Activated CD8-positive, alpha-beta T cell treated with anti-CD3 and anti-CD28 coated beads for 36 hours (primary cell): ENCODE data around the gene UBE2J2. TPM values are rescaled to one million over a fixed set of nuclear protein-coding genes. Genes with fewer than 3 reads are reported as not detected.
A peak's percentile ranks its signal among the peaks of the same experiment; 100 is the strongest.

Experiments used
- ATAC-seq: fragments of 200-7000 bp; cut with Tn5 transposase; one replicate; pipeline ENCODE4 v1.10.0; 2021; ENCODE audit warnings: mild to moderate bottlenecking, moderate library complexity
- CTCF ChIA-PET: fragments of 350-600 bp; sonication (Branson Sonifier 250); formaldehyde crosslinking; loops from one replicate; lab custom pipeline; 2021; ENCODE audit warnings: antibody characterized with exemption; lab: Charles Lee
- POLR2A ChIA-PET: fragments of 350-600 bp; sonication (Branson Sonifier 250); formaldehyde crosslinking; loops from one replicate; lab custom pipeline; 2021; ENCODE audit warnings: antibody characterized with exemption; lab: Charles Lee
- DNase-seq: peaks from one replicate; pipeline ENCODE4 v3.0.0-alpha.2; 2020
- H3K27ac Mint-ChIP-seq: one replicate; pipeline ENCODE4 v1.8.0; 2021; ENCODE audit warnings: mild to moderate bottlenecking, mixed read lengths
- H3K27me3 Mint-ChIP-seq: one replicate; pipeline ENCODE4 v1.8.0; 2021; ENCODE audit warnings: mixed read lengths
- H3K36me3 Mint-ChIP-seq: one replicate; pipeline ENCODE4 v1.8.0; 2021; ENCODE audit warnings: low read depth, mixed read lengths
- H3K4me1 Mint-ChIP-seq: one replicate; pipeline ENCODE4 v1.8.0; 2021; ENCODE audit warnings: low read depth, mixed read lengths
- H3K4me3 Mint-ChIP-seq: one replicate; pipeline ENCODE4 v1.8.0; 2021; ENCODE audit warnings: mild to moderate bottlenecking, moderate library complexity, mixed read lengths
- H3K9me3 Mint-ChIP-seq: one replicate; pipeline ENCODE4 v1.8.0; 2021; ENCODE audit warnings: mixed read lengths
- intact Hi-C: fragments of 100-400 bp; cut with micrococcal nuclease; formaldehyde crosslinking; loops from one replicate; pipeline ENCODE4 v1.10.0; 2022
- total RNA-seq, 2 experiments: library from RNA; stranded (reverse); gene quantifications; one replicate each; pipeline ENCODE4 v1.2.3, GENCODE V29; 2021
- TF ChIP-seq, protein P1 (sequence below): fragments of 200-600 bp; IDR thresholded peaks from one replicate; pipeline ENCODE4 v1.8.0; 2022; ENCODE audit warnings: antibody characterized with exemption, mild to moderate bottlenecking

The UBE2J2 gene
- 10 to 100 TPM; 52.3 to 59.2 TPM for total RNA-seq

DNA sequence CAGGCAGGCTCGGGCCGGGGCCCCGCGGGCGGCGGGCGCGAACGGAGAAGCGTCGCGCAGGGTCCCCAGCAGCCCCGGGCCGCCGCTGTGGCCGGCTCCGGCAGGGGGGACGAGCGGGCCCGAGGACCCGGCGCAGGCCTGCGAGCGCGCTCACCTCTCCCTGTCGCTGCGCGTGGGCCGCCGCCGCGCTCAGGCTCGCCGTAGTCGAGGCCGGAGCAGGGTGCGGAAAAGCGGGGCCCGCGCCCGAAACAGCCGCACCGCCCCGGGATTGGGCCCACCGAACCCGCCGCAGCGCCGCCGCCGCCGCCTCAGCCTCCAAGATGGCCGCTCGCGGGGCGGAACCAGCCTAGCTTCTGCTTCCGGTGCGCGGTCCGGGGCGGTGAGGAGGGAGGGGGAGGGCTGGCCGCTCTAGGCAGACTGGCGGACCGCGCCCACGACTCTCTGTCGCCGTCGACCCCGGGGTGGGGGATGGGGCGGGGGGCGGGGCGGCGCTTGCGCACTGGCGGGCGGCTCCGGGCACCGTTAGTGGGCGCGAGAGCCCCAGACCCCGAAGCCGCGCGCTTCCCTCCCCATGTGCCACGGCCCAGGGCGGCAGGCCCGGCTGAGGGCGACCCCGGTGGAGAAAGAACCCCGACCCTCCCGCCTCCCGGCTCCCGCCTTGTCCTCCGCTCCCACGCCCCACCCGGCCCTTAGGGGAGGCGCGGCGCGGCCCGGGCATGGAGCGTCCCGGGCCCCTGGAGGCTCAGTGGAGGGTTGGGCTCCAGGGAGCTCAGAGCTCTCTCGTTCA is at the start of gene UBE2J2:
Gene UBE2J2, minus strand, starts transcription at position 343 of the 787 bp plus-strand sequence. CDS start 5,862 bp downstream, outside the sequence.
- Mint-ChIP-seq H3K9me3 (no peaks in the 10 kb centered on the region), H3K27me3 (no peaks in the 10 kb centered on the region), H3K4me1 (peaks cover 39% of the 10 kb centered on the region), H3K27ac (peak within 1 kb of the TSS; percentile 85), H3K4me3 (peak within 1 kb of the TSS; percentile 90), H3K36me3 (peaks cover 24% of the 10 kb centered on the region)
- ChIA-PET POLR2A (interaction anchor here (0.6 to 1.4 kb wide), 7 partner anchors 10 to 230 kb away, joined by 3 to 4 read pairs (median 3); no protein-coding TSS in a partner anchor), CTCF (no interaction called here)
- intact Hi-C loops = no loop called here
- TF ChIP-seq, protein P1, sequence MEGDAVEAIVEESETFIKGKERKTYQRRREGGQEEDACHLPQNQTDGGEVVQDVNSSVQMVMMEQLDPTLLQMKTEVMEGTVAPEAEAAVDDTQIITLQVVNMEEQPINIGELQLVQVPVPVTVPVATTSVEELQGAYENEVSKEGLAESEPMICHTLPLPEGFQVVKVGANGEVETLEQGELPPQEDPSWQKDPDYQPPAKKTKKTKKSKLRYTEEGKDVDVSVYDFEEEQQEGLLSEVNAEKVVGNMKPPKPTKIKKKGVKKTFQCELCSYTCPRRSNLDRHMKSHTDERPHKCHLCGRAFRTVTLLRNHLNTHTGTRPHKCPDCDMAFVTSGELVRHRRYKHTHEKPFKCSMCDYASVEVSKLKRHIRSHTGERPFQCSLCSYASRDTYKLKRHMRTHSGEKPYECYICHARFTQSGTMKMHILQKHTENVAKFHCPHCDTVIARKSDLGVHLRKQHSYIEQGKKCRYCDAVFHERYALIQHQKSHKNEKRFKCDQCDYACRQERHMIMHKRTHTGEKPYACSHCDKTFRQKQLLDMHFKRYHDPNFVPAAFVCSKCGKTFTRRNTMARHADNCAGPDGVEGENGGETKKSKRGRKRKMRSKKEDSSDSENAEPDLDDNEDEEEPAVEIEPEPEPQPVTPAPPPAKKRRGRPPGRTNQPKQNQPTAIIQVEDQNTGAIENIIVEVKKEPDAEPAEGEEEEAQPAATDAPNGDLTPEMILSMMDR = no peak
- DNase-seq = peak; percentile 96
- ATAC-seq = peak; percentile 98

DNA sequence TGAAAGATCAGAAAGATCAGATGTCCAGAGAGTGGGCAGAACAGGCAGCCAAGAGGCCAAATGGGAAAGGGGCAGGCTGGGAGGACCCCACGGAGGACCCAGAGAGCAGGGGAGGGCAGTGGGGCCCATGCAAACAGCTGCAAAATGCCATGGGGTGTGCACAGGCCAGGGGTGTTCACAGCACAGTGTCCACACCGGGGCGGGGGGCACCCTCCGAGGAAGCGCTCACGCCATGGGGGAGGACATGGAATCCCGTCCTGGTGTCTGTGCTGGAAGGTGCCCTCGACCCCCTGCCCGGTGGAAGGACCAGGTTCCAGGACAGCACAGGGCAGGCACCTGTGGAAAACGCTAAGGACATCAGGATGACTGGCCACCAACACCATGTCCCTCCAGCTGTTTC is 49.3 kb upstream of the UBE2J2 start:
- CTCF ChIA-PET = no interaction called here
- no peaks in the 10 kb centered on the region for H3K9me3 Mint-ChIP-seq
- H3K36me3 Mint-ChIP-seq = peaks cover 12% of the 10 kb centered on the region
- H3K4me3 Mint-ChIP-seq = peak overlapping the region; percentile 93
- DNase-seq (no peak), ATAC-seq (no peak)
- no peaks in the 10 kb centered on the region for H3K27me3 Mint-ChIP-seq
- TF ChIP-seq, protein P1 = no peak
- peak overlapping the region; percentile 91 for H3K27ac Mint-ChIP-seq
- H3K4me1 Mint-ChIP-seq = peaks cover 30% of the 10 kb centered on the region
- POLR2A ChIA-PET = interaction anchor here (0.6 to 1.2 kb wide), 4 partner anchors 9 to 262 kb away, joined by 3 to 5 read pairs (median 3); no protein-coding TSS in a partner anchor
- intact Hi-C loops = no loop called here

DNA sequence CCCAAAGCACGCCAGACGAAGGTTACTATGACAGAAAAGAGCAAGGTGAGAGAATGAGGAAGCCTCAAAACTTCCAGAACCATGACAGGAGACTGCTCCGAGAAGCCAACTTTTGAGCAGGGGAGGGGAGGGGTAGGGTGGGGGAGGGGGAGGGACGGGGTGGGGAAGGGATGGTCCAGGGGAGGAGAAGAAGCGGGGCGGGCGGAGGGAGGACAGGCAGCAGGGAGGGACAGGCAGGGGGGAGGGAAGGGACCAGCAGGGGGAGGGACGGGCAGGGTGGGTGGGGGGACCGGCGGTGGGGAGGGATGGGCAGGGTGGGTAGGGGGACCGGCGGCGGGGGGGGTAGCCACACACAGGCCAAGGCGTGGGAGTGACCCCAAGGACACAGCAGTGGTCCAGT is 48.8 kb upstream of the UBE2J2 start:
- no peaks in the 10 kb centered on the region for H3K9me3 Mint-ChIP-seq
- ATAC-seq (no peak), DNase-seq (no peak)
- peak overlapping the region; percentile 63 for H3K27ac Mint-ChIP-seq
- ChIA-PET POLR2A (interaction anchor here (1.0 kb wide), 1 partner anchor 9 kb away, joined by 5 read pairs; no protein-coding TSS in a partner anchor), CTCF (no interaction called here)
- intact Hi-C loops = no loop called here
- peaks cover 30% of the 10 kb centered on the region for H3K4me1 Mint-ChIP-seq
- TF ChIP-seq, protein P1 = no peak
- no peaks in the 10 kb centered on the region for H3K27me3 Mint-ChIP-seq
- H3K4me3 Mint-ChIP-seq = peak overlapping the region; percentile 93
- H3K36me3 Mint-ChIP-seq = peaks cover 12% of the 10 kb centered on the region

DNA sequence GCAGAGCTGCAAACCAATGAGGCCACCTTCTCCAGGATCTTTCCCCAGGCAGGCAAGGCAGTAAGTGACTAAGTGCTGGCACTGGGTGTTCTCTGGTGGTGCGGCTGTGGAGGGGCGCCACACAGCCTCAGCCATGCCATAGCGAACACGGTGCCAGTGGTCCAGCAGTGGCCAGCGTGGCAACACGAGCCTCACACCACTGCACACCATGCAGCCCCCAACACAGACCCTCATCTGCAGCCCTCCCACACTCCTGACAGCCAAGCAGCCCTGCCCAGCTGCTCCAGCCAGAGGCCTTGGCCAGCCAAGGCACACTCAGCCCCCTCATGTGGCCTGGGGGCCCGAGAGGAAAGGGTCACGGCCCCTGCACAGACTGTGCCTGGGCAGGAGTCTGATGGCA is 47.8 kb upstream of the UBE2J2 start:
- H3K9me3 Mint-ChIP-seq = no peaks in the 10 kb centered on the region
- H3K27me3 Mint-ChIP-seq = no peaks in the 10 kb centered on the region
- H3K36me3 Mint-ChIP-seq = peaks cover 14% of the 10 kb centered on the region
- TF ChIP-seq, protein P1 = no peak
- DNase-seq (no peak), ATAC-seq (no peak)
- ChIA-PET CTCF (no interaction called here), POLR2A (interaction anchor here (3.2 kb wide), 1 partner anchor 12 kb away, joined by 9 read pairs; no protein-coding TSS in a partner anchor)
- no peak overlapping the region for H3K27ac Mint-ChIP-seq
- H3K4me1 Mint-ChIP-seq = peaks cover 30% of the 10 kb centered on the region
- intact Hi-C loops = no loop called here
- no peak overlapping the region for H3K4me3 Mint-ChIP-seq
